ENCODE results near the gene TRAPPC2L. TPM values are rescaled to one million over a fixed set of nuclear protein-coding genes. Genes with fewer than 3 reads are reported as not detected.

Gene TRAPPC2L
- total and polyA plus RNA-seq, 2 donors = 49.1 to 54.1 TPM

- H3K27ac ChIP-seq (ENCODE audit: low read depth in 1 of 2, low read length in 1 of 2) = no peak overlapping the region
- no peaks in the 10 kb centered on the region for H3K4me1 ChIP-seq (ENCODE audit: control insufficient read depth in 2 of 2, insufficient read depth in 2 of 2, low read length in 2 of 2)
- no peaks in the 10 kb centered on the region for H3K9me3 ChIP-seq (ENCODE audit: control insufficient read depth in 2 of 2, insufficient read depth in 1 of 2, low read length in 1 of 2)
- H3K36me3 ChIP-seq (ENCODE audit: control insufficient read depth in 2 of 2, insufficient read depth in 2 of 2, low read length in 1 of 2) = peaks cover 4% of the 10 kb centered on the region in 2 donors
- DNase-seq (ENCODE audit: low read depth in 6 of 9, low spot score in 9 of 9) = no peak
- no peak overlapping the region for H3K4me3 ChIP-seq (ENCODE audit: low read length in 2 of 2)
- H3K27me3 ChIP-seq (ENCODE audit: control insufficient read depth in 2 of 2, insufficient read depth in 1 of 2, low read length in 1 of 2) = no peaks in the 10 kb centered on the region
- WGBS = 97% methylated on average over 13 of the region's 13 CpGs
Observed at GRCh38 chr16:88834670-88835069, 22.3 kb upstream of the TRAPPC2L start.

- no peak for DNase-seq (ENCODE audit: low read depth in 6 of 9, low spot score in 9 of 9)
- H3K9me3 ChIP-seq (ENCODE audit: control insufficient read depth in 2 of 2, insufficient read depth in 1 of 2, low read length in 1 of 2) = no peaks in the 10 kb centered on the region
- WGBS = 88% methylated on average over 11 of the region's 11 CpGs
- H3K27ac ChIP-seq (ENCODE audit: low read depth in 1 of 2, low read length in 1 of 2) = no peak overlapping the region
- H3K4me3 ChIP-seq (ENCODE audit: low read length in 2 of 2) = no peak overlapping the region
- peaks cover 10 to 11% of the 10 kb centered on the region in 2 donors for H3K36me3 ChIP-seq (ENCODE audit: control insufficient read depth in 2 of 2, insufficient read depth in 2 of 2, low read length in 1 of 2)
- H3K4me1 ChIP-seq (ENCODE audit: control insufficient read depth in 2 of 2, insufficient read depth in 2 of 2, low read length in 2 of 2) = no peaks in the 10 kb centered on the region
- H3K27me3 ChIP-seq (ENCODE audit: control insufficient read depth in 2 of 2, insufficient read depth in 1 of 2, low read length in 1 of 2) = no peaks in the 10 kb centered on the region
Observed at GRCh38 chr16:88835383-88835782, 21.5 kb upstream of the TRAPPC2L start.

- H3K36me3 ChIP-seq (ENCODE audit: control insufficient read depth in 2 of 2, insufficient read depth in 2 of 2, low read length in 1 of 2) = peaks cover 11 to 15% of the 10 kb centered on the region in 2 donors
- H3K9me3 ChIP-seq (ENCODE audit: control insufficient read depth in 2 of 2, insufficient read depth in 1 of 2, low read length in 1 of 2) = no peaks in the 10 kb centered on the region
- H3K27ac ChIP-seq (ENCODE audit: low read depth in 1 of 2, low read length in 1 of 2) = no peak overlapping the region
- H3K27me3 ChIP-seq (ENCODE audit: control insufficient read depth in 2 of 2, insufficient read depth in 1 of 2, low read length in 1 of 2) = no peaks in the 10 kb centered on the region
- no peak for DNase-seq (ENCODE audit: low read depth in 6 of 9, low spot score in 9 of 9)
- H3K4me1 ChIP-seq (ENCODE audit: control insufficient read depth in 2 of 2, insufficient read depth in 2 of 2, low read length in 2 of 2) = no peaks in the 10 kb centered on the region
- H3K4me3 ChIP-seq (ENCODE audit: low read length in 2 of 2) = no peak overlapping the region
- WGBS = 94% methylated on average over 33 of the region's 33 CpGs
Observed at GRCh38 chr16:88835818-88836217, 21.1 kb upstream of the TRAPPC2L start.

- no peaks in the 10 kb centered on the region for H3K27me3 ChIP-seq (ENCODE audit: control insufficient read depth in 2 of 2, insufficient read depth in 1 of 2, low read length in 1 of 2)
- H3K36me3 ChIP-seq (ENCODE audit: control insufficient read depth in 2 of 2, insufficient read depth in 2 of 2, low read length in 1 of 2) = peaks cover 11 to 15% of the 10 kb centered on the region in 2 donors
- DNase-seq (ENCODE audit: low read depth in 6 of 9, low spot score in 9 of 9) = no peak
- no peaks in the 10 kb centered on the region for H3K4me1 ChIP-seq (ENCODE audit: control insufficient read depth in 2 of 2, insufficient read depth in 2 of 2, low read length in 2 of 2)
- WGBS = 97% methylated on average over 17 of the region's 17 CpGs
- H3K4me3 ChIP-seq (ENCODE audit: low read length in 2 of 2) = no peak overlapping the region
- no peak overlapping the region for H3K27ac ChIP-seq (ENCODE audit: low read depth in 1 of 2, low read length in 1 of 2)
- no peaks in the 10 kb centered on the region for H3K9me3 ChIP-seq (ENCODE audit: control insufficient read depth in 2 of 2, insufficient read depth in 1 of 2, low read length in 1 of 2)
Observed at GRCh38 chr16:88836791-88837190, 20.1 kb upstream of the TRAPPC2L start.

GRCh38 chr16:88837806-88838205 is 19.1 kb upstream of the TRAPPC2L start:
- Histone ChIP-seq H3K9me3 (ENCODE audit: control insufficient read depth in 2 of 2, insufficient read depth in 1 of 2, low read length in 1 of 2) (no peaks in the 10 kb centered on the region), H3K27me3 (ENCODE audit: control insufficient read depth in 2 of 2, insufficient read depth in 1 of 2, low read length in 1 of 2) (no peaks in the 10 kb centered on the region), H3K4me1 (ENCODE audit: control insufficient read depth in 2 of 2, insufficient read depth in 2 of 2, low read length in 2 of 2) (no peaks in the 10 kb centered on the region), H3K36me3 (ENCODE audit: control insufficient read depth in 2 of 2, insufficient read depth in 2 of 2, low read length in 1 of 2) (peaks cover 11 to 15% of the 10 kb centered on the region in 2 donors), H3K27ac (ENCODE audit: low read depth in 1 of 2, low read length in 1 of 2) (no peak overlapping the region), H3K4me3 (ENCODE audit: low read length in 2 of 2) (no peak overlapping the region)
- no peak for DNase-seq (ENCODE audit: low read depth in 6 of 9, low spot score in 9 of 9)
- WGBS = 91% methylated on average over 20 of the region's 20 CpGs

GRCh38 chr16:88838566-88838965 is 18.4 kb upstream of the TRAPPC2L start:
- H3K27ac ChIP-seq (ENCODE audit: low read depth in 1 of 2, low read length in 1 of 2) = no peak overlapping the region
- DNase-seq (ENCODE audit: low read depth in 6 of 9, low spot score in 9 of 9) = no peak

GRCh38 chr16:88839026-88839529 is 17.8 kb upstream of the TRAPPC2L start:
- Histone ChIP-seq H3K4me1 (ENCODE audit: control insufficient read depth in 2 of 2, insufficient read depth in 2 of 2, low read length in 2 of 2) (no peaks in the 10 kb centered on the region), H3K27ac (ENCODE audit: low read depth in 1 of 2, low read length in 1 of 2) (no peak overlapping the region), H3K4me3 (ENCODE audit: low read length in 2 of 2) (no peak overlapping the region), H3K36me3 (ENCODE audit: control insufficient read depth in 2 of 2, insufficient read depth in 2 of 2, low read length in 1 of 2) (peaks cover 11 to 15% of the 10 kb centered on the region in 2 donors), H3K27me3 (ENCODE audit: control insufficient read depth in 2 of 2, insufficient read depth in 1 of 2, low read length in 1 of 2) (no peaks in the 10 kb centered on the region), H3K9me3 (ENCODE audit: control insufficient read depth in 2 of 2, insufficient read depth in 1 of 2, low read length in 1 of 2) (no peaks in the 10 kb centered on the region)
- 95% methylated on average over 39 of the region's 39 CpGs for WGBS
- no peak for DNase-seq (ENCODE audit: low read depth in 6 of 9, low spot score in 9 of 9)

More at GRCh38 chr16:88838566-88838965, 18.4 kb upstream of the TRAPPC2L start:
- Histone ChIP-seq H3K4me1 (ENCODE audit: control insufficient read depth in 2 of 2, insufficient read depth in 2 of 2, low read length in 2 of 2) (no peaks in the 10 kb centered on the region), H3K27me3 (ENCODE audit: control insufficient read depth in 2 of 2, insufficient read depth in 1 of 2, low read length in 1 of 2) (no peaks in the 10 kb centered on the region), H3K36me3 (ENCODE audit: control insufficient read depth in 2 of 2, insufficient read depth in 2 of 2, low read length in 1 of 2) (peaks cover 11 to 15% of the 10 kb centered on the region in 2 donors), H3K4me3 (ENCODE audit: low read length in 2 of 2) (no peak overlapping the region), H3K9me3 (ENCODE audit: control insufficient read depth in 2 of 2, insufficient read depth in 1 of 2, low read length in 1 of 2) (no peaks in the 10 kb centered on the region)
- WGBS = 97% methylated on average over 19 of the region's 19 CpGs

GRCh38 chr16:88839745-88840599 is 17.0 kb upstream of the TRAPPC2L start:
- Histone ChIP-seq H3K4me1 (ENCODE audit: control insufficient read depth in 2 of 2, insufficient read depth in 2 of 2, low read length in 2 of 2) (no peaks in the 10 kb centered on the region), H3K27ac (ENCODE audit: low read depth in 1 of 2, low read length in 1 of 2) (no peak overlapping the region), H3K9me3 (ENCODE audit: control insufficient read depth in 2 of 2, insufficient read depth in 1 of 2, low read length in 1 of 2) (no peaks in the 10 kb centered on the region), H3K36me3 (ENCODE audit: control insufficient read depth in 2 of 2, insufficient read depth in 2 of 2, low read length in 1 of 2) (peaks cover 11 to 15% of the 10 kb centered on the region in 2 donors), H3K4me3 (ENCODE audit: low read length in 2 of 2) (no peak overlapping the region), H3K27me3 (ENCODE audit: control insufficient read depth in 2 of 2, insufficient read depth in 1 of 2, low read length in 1 of 2) (no peaks in the 10 kb centered on the region)
- DNase-seq (ENCODE audit: low read depth in 6 of 9, low spot score in 9 of 9) = no peak
- 97% methylated on average over 24 of the region's 24 CpGs for WGBS

- H3K9me3 ChIP-seq (ENCODE audit: control insufficient read depth in 2 of 2, insufficient read depth in 1 of 2, low read length in 1 of 2) = no peaks in the 10 kb centered on the region
- DNase-seq (ENCODE audit: low read depth in 6 of 9, low spot score in 9 of 9) = no peak
- H3K27me3 ChIP-seq (ENCODE audit: control insufficient read depth in 2 of 2, insufficient read depth in 1 of 2, low read length in 1 of 2) = no peaks in the 10 kb centered on the region
- no peak overlapping the region for H3K4me3 ChIP-seq (ENCODE audit: low read length in 2 of 2)
- WGBS = 97% methylated on average over 30 of the region's 30 CpGs
- H3K27ac ChIP-seq (ENCODE audit: low read depth in 1 of 2, low read length in 1 of 2) = no peak overlapping the region
- H3K4me1 ChIP-seq (ENCODE audit: control insufficient read depth in 2 of 2, insufficient read depth in 2 of 2, low read length in 2 of 2) = no peaks in the 10 kb centered on the region
- H3K36me3 ChIP-seq (ENCODE audit: control insufficient read depth in 2 of 2, insufficient read depth in 2 of 2, low read length in 1 of 2) = peaks cover 11 to 15% of the 10 kb centered on the region in 2 donors
Observed at GRCh38 chr16:88840600-88841215, 16.2 kb upstream of the TRAPPC2L start.

Data from thymus (tissue), 11 donors.